WTC11 (cell line): ENCODE data around the gene SEMA6C. TPM values are rescaled to one million over a fixed set of nuclear protein-coding genes. Genes with fewer than 3 reads are reported as not detected.

Experiments
- ATAC-seq: fragments of 200-7000 bp; cut with Tn5 transposase; 2 replicates; pipeline ENCODE4 v1.10.0; 2021; ENCODE audit warnings: mild to moderate bottlenecking, moderate library complexity
- CTCF ChIA-PET: fragments of 300-600 bp; sonication (Branson Sonifier 250); formaldehyde crosslinking; loops from one replicate; lab custom pipeline; 2021; ENCODE audit warnings: antibody characterized with exemption; lab: Charles Lee
- POLR2A ChIA-PET: fragments of 350-600 bp; sonication (Branson Sonifier 250); formaldehyde crosslinking; loops from one replicate; lab custom pipeline; 2021; ENCODE audit warnings: antibody characterized with exemption; lab: Charles Lee
- DNase-seq: peaks from one replicate; pipeline ENCODE4 v3.0.0; 2021; ENCODE audit warnings: low spot score
- H3K27ac Mint-ChIP-seq: 2 replicates; pipeline ENCODE4 v1.8.0; 2021; ENCODE audit warnings: mixed read lengths
- H3K27me3 Mint-ChIP-seq: 2 replicates; pipeline ENCODE4 v1.8.0; 2021; ENCODE audit warnings: low read depth, mild to moderate bottlenecking, moderate library complexity, mixed read lengths
- H3K36me3 Mint-ChIP-seq: 2 replicates; pipeline ENCODE4 v1.8.0; 2021; ENCODE audit warnings: mixed read lengths
- H3K4me1 Mint-ChIP-seq: 2 replicates; pipeline ENCODE4 v1.8.0; 2022; ENCODE audit warnings: mixed read lengths
- H3K4me3 Mint-ChIP-seq: 2 replicates; pipeline ENCODE4 v1.8.0; 2021; ENCODE audit warnings: mild to moderate bottlenecking, moderate library complexity, mixed read lengths
- H3K9me3 Mint-ChIP-seq: 2 replicates; pipeline ENCODE4 v1.8.0; 2021; ENCODE audit warnings: mixed read lengths
- ATF1 ChIP-seq: sonication (generic); formaldehyde crosslinking; IDR thresholded peaks from 2 replicates; pipeline ENCODE4 v1.8.1; 2023; ENCODE audit warnings: mild to moderate bottlenecking, moderate library complexity, missing genetic modification reagents
- CREB1 ChIP-seq: sonication (generic); formaldehyde crosslinking; IDR thresholded peaks from 2 replicates; pipeline ENCODE4 v1.8.0; 2023; ENCODE audit warnings: mild to moderate bottlenecking, missing genetic modification reagents
- GTF2I ChIP-seq: fragments of 250-450 bp; sonication (Bioruptor Pico); conservative IDR thresholded peaks from 2 replicates; pipeline ENCODE4 v1.4.0; 2021; ENCODE audit warnings: mild to moderate bottlenecking
- JUN ChIP-seq: sonication (generic); formaldehyde crosslinking; IDR thresholded peaks from 2 replicates; pipeline ENCODE4 v1.8.0; 2023; ENCODE audit warnings: mild to moderate bottlenecking, missing genetic modification reagents
- MYBL2 ChIP-seq: sonication (generic); formaldehyde crosslinking; IDR thresholded peaks from 2 replicates; pipeline ENCODE4 v1.8.1; 2023; ENCODE audit warnings: mild to moderate bottlenecking, moderate library complexity, missing genetic modification reagents
- SMAD3 ChIP-seq: sonication (generic); formaldehyde crosslinking; IDR thresholded peaks from 2 replicates; pipeline ENCODE4 v1.8.0; 2022; ENCODE audit warnings: missing genetic modification reagents, mild to moderate bottlenecking, borderline replicate concordance
- ZNF121 ChIP-seq: sonication (generic); formaldehyde crosslinking; IDR thresholded peaks from 2 replicates; pipeline ENCODE4 v1.8.0; 2023; ENCODE audit warnings: missing genetic modification reagents
- ZNF219 ChIP-seq: sonication (generic); formaldehyde crosslinking; IDR thresholded peaks from 2 replicates; pipeline ENCODE4 v1.8.0; 2023; ENCODE audit warnings: missing genetic modification reagents, mild to moderate bottlenecking, borderline replicate concordance
- ZNF232 ChIP-seq: sonication (generic); formaldehyde crosslinking; IDR thresholded peaks from 2 replicates; pipeline ENCODE4 v1.8.0; 2022; ENCODE audit warnings: mild to moderate bottlenecking, missing genetic modification reagents
- ZNF671 ChIP-seq: fragments of 250-450 bp; sonication (Bioruptor Pico); IDR thresholded peaks from 2 replicates; pipeline ENCODE4 v1.8.0; 2021; ENCODE audit warnings: mild to moderate bottlenecking
- total RNA-seq: library from RNA; stranded (reverse); gene quantifications from 3 replicates; pipeline ENCODE4 v1.2.3, GENCODE V29; 2021
- TF ChIP-seq, protein P1 (sequence below): sonication (generic); formaldehyde crosslinking; IDR thresholded peaks from 2 replicates; pipeline ENCODE4 v1.8.0; 2023; ENCODE audit warnings: missing genetic modification reagents, mild to moderate bottlenecking, borderline replicate concordance
- TF ChIP-seq, protein P2 (sequence below): sonication (generic); formaldehyde crosslinking; IDR thresholded peaks from 2 replicates; pipeline ENCODE4 v1.8.1; 2023; ENCODE audit warnings: mild to moderate bottlenecking, missing genetic modification reagents, moderate library complexity
- TF ChIP-seq, protein P3 (sequence below): sonication (generic); formaldehyde crosslinking; IDR thresholded peaks from 2 replicates; pipeline ENCODE4 v1.8.1; 2023; ENCODE audit warnings: mild to moderate bottlenecking, missing genetic modification reagents
- TF ChIP-seq, protein P4 (sequence below): sonication (generic); formaldehyde crosslinking; IDR thresholded peaks from 2 replicates; pipeline ENCODE4 v1.8.1; 2022; ENCODE audit warnings: low read depth, missing genetic modification reagents, borderline replicate concordance
- TF ChIP-seq, protein P5 (sequence below): fragments of 250-450 bp; sonication (Bioruptor Pico); IDR thresholded peaks from 2 replicates; pipeline ENCODE4 v1.9.0; 2021; ENCODE audit warnings: mild to moderate bottlenecking
- TF ChIP-seq, protein P6 (sequence below): sonication (generic); formaldehyde crosslinking; IDR thresholded peaks from 2 replicates; pipeline ENCODE4 v1.8.1; 2023; ENCODE audit warnings: mild to moderate bottlenecking, missing genetic modification reagents
- TF ChIP-seq, protein P7 (sequence below): sonication (generic); formaldehyde crosslinking; IDR thresholded peaks from 2 replicates; pipeline ENCODE4 v1.8.0; 2022; ENCODE audit warnings: mild to moderate bottlenecking, missing genetic modification reagents
- TF ChIP-seq, protein P8 (sequence below): sonication (generic); formaldehyde crosslinking; IDR thresholded peaks from 2 replicates; pipeline ENCODE4 v1.8.1; 2023; ENCODE audit warnings: mild to moderate bottlenecking, missing genetic modification reagents, moderate library complexity
- TF ChIP-seq, protein P9 (sequence below): fragments of 250-450 bp; sonication (Bioruptor Pico); IDR thresholded peaks from 2 replicates; pipeline ENCODE4 v1.8.0; 2021; ENCODE audit warnings: mild to moderate bottlenecking

Gene SEMA6C
- total RNA-seq, 1 experiment from 2014 or later, result 21.0 TPM

DNA sequence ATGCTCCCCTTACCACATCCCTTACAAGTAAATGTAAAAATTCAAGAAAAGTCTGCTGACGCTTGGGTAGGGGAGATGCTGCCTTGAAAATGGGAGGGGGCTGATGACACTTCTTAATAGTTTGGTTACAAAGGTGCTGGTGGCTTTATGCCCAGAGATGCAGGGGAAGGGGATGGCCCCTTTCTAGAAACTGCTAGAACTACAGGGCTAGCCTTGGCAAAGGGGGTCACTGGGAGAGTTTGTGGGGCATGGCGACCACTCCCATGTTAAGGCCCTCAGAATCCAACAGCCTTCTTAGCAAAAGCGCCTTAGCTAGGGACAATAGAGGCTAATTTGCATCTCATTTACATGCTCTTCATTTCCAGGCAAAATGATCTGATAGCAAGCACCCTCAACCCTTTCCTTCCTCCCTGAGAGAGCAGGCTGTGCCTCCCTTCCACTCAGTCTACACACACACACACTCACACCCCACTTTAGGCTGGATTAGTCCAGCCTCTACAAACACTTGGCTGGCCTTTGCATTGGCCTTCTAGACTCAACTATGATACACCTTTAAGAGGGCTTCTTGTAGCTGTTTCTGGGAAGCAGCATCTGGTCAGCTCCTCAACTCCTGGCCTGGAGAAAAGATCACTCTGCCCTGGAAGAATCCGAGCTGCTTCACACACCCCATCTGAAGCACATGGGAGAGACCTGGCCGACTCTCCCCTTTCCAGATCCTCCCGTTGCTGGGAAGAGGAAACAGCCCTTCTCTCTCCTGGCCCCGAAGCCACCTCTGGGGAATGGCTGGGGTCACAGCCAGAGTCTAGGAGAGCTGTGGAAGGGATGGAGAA lies 1.7 kb downstream of the SEMA6C start (continued):
- TF ChIP-seq, protein P1, sequence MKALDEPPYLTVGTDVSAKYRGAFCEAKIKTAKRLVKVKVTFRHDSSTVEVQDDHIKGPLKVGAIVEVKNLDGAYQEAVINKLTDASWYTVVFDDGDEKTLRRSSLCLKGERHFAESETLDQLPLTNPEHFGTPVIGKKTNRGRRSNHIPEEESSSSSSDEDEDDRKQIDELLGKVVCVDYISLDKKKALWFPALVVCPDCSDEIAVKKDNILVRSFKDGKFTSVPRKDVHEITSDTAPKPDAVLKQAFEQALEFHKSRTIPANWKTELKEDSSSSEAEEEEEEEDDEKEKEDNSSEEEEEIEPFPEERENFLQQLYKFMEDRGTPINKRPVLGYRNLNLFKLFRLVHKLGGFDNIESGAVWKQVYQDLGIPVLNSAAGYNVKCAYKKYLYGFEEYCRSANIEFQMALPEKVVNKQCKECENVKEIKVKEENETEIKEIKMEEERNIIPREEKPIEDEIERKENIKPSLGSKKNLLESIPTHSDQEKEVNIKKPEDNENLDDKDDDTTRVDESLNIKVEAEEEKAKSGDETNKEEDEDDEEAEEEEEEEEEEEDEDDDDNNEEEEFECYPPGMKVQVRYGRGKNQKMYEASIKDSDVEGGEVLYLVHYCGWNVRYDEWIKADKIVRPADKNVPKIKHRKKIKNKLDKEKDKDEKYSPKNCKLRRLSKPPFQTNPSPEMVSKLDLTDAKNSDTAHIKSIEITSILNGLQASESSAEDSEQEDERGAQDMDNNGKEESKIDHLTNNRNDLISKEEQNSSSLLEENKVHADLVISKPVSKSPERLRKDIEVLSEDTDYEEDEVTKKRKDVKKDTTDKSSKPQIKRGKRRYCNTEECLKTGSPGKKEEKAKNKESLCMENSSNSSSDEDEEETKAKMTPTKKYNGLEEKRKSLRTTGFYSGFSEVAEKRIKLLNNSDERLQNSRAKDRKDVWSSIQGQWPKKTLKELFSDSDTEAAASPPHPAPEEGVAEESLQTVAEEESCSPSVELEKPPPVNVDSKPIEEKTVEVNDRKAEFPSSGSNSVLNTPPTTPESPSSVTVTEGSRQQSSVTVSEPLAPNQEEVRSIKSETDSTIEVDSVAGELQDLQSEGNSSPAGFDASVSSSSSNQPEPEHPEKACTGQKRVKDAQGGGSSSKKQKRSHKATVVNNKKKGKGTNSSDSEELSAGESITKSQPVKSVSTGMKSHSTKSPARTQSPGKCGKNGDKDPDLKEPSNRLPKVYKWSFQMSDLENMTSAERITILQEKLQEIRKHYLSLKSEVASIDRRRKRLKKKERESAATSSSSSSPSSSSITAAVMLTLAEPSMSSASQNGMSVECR, result no peak
- no peak for TF ChIP-seq GTF2I (CRISPR knock-in tag)
- TF ChIP-seq, protein P2, sequence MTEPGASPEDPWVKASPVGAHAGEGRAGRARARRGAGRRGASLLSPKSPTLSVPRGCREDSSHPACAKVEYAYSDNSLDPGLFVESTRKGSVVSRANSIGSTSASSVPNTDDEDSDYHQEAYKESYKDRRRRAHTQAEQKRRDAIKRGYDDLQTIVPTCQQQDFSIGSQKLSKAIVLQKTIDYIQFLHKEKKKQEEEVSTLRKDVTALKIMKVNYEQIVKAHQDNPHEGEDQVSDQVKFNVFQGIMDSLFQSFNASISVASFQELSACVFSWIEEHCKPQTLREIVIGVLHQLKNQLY (CRISPR knock-in tag), result no peak
- TF ChIP-seq ZNF232 (CRISPR knock-in tag), result no peak
- no peak for TF ChIP-seq ZNF671 (CRISPR knock-in tag)
- TF ChIP-seq, all 79 proteins: peak for 0

DNA sequence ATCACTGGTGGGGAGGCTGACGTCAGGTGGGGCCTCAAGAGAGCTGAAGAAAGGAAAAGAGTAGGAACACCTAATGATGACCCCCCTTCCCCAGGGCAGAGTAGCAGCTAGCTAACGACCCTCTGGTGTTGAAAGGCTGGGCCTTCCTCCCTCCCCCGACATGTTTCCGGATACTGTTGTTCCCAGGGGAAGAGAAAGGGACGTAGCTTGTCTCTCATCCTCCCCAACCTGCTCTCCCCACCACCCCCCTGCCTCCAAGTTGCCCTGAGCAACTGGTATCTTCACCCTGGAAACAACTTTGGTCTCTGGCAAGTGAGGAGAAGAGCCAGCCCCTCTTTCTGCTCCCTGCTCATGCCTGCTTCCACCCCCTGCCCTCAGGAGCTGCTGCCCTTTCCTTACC lies 2.4 kb downstream of the SEMA6C start:
- H3K27me3 Mint-ChIP-seq, result peaks cover 40% of the 10 kb centered on the region
- DNase-seq (no peak), ATAC-seq (no peak)
- no peak for TF ChIP-seq MYBL2
- no peak for TF ChIP-seq JUN (CRISPR knock-in tag)
- TF ChIP-seq, protein P3, sequence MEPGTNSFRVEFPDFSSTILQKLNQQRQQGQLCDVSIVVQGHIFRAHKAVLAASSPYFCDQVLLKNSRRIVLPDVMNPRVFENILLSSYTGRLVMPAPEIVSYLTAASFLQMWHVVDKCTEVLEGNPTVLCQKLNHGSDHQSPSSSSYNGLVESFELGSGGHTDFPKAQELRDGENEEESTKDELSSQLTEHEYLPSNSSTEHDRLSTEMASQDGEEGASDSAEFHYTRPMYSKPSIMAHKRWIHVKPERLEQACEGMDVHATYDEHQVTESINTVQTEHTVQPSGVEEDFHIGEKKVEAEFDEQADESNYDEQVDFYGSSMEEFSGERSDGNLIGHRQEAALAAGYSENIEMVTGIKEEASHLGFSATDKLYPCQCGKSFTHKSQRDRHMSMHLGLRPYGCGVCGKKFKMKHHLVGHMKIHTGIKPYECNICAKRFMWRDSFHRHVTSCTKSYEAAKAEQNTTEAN (CRISPR knock-in tag), result no peak
- TF ChIP-seq, protein P4, sequence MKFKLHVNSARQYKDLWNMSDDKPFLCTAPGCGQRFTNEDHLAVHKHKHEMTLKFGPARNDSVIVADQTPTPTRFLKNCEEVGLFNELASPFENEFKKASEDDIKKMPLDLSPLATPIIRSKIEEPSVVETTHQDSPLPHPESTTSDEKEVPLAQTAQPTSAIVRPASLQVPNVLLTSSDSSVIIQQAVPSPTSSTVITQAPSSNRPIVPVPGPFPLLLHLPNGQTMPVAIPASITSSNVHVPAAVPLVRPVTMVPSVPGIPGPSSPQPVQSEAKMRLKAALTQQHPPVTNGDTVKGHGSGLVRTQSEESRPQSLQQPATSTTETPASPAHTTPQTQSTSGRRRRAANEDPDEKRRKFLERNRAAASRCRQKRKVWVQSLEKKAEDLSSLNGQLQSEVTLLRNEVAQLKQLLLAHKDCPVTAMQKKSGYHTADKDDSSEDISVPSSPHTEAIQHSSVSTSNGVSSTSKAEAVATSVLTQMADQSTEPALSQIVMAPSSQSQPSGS, result no peak
- TF ChIP-seq, protein P5, sequence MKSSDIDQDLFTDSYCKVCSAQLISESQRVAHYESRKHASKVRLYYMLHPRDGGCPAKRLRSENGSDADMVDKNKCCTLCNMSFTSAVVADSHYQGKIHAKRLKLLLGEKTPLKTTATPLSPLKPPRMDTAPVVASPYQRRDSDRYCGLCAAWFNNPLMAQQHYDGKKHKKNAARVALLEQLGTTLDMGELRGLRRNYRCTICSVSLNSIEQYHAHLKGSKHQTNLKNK, result no peak
- ChIA-PET CTCF (interaction anchor here (1.0 to 4.5 kb wide), 8 partner anchors 9 to 96 kb away, joined by 3 to 63 read pairs (median 24); partner anchors contain the start of genes C1orf56, GABPB2, LYSMD1 and TNFAIP8L2), POLR2A (interaction anchor here (0.7 to 2.5 kb wide), 3 partner anchors 8 to 13 kb away, joined by 3 to 11 read pairs (median 4); no protein-coding TSS in a partner anchor)
- H3K9me3 Mint-ChIP-seq, result no peaks in the 10 kb centered on the region
- peaks cover 38% of the 10 kb centered on the region for H3K4me1 Mint-ChIP-seq
- no peaks in the 10 kb centered on the region for H3K36me3 Mint-ChIP-seq
- peak overlapping the region; percentile 93 for H3K4me3 Mint-ChIP-seq
- H3K27ac Mint-ChIP-seq, result peak overlapping the region; percentile 45; the same call in 1 of the 2 replicates

DNA sequence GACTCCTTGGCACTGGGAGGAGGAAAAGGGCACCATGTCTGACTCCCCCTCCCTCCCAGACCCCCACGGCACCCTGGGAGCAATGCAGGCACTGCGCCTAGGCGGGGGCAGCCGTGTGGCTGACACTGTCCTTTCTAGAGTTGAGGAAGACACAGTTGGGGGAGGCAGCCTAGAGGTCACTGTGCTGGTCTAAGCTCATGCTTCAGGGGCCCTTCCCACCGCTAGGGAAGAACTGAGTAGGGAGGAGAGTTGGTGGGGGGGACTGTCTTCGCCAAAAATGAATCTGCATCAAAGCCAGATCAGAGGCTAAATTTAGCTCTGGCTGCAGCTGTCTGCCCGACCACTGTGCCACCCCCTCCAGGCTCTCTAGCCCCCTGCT lies 3.4 kb downstream of the SEMA6C start:
- H3K4me3 Mint-ChIP-seq, result no peak overlapping the region
- no peaks in the 10 kb centered on the region for H3K36me3 Mint-ChIP-seq
- CTCF ChIA-PET, result interaction anchor here (1.1 to 4.5 kb wide), 8 partner anchors 8 to 95 kb away, joined by 3 to 63 read pairs (median 24); partner anchors contain the start of genes C1orf56, GABPB2, LYSMD1 and TNFAIP8L2
- peaks cover 32% of the 10 kb centered on the region for H3K27me3 Mint-ChIP-seq
- no peaks in the 10 kb centered on the region for H3K9me3 Mint-ChIP-seq
- DNase-seq (no peak), ATAC-seq (no peak)
- H3K4me1 Mint-ChIP-seq, result peaks cover 38% of the 10 kb centered on the region
- no peak overlapping the region for H3K27ac Mint-ChIP-seq
- POLR2A ChIA-PET, result interaction anchor here (1.4 kb wide), 2 partner anchors 9 to 12 kb away, joined by 4 to 5 read pairs; no protein-coding TSS in a partner anchor
- TF ChIP-seq ZNF121 (CRISPR knock-in tag) (no peak), ATF1 (no peak), ZNF219 (CRISPR knock-in tag) (no peak), CREB1 (CRISPR knock-in tag) (no peak), MYBL2 (no peak), SMAD3 (CRISPR knock-in tag) (no peak)
- TF ChIP-seq, protein P6, sequence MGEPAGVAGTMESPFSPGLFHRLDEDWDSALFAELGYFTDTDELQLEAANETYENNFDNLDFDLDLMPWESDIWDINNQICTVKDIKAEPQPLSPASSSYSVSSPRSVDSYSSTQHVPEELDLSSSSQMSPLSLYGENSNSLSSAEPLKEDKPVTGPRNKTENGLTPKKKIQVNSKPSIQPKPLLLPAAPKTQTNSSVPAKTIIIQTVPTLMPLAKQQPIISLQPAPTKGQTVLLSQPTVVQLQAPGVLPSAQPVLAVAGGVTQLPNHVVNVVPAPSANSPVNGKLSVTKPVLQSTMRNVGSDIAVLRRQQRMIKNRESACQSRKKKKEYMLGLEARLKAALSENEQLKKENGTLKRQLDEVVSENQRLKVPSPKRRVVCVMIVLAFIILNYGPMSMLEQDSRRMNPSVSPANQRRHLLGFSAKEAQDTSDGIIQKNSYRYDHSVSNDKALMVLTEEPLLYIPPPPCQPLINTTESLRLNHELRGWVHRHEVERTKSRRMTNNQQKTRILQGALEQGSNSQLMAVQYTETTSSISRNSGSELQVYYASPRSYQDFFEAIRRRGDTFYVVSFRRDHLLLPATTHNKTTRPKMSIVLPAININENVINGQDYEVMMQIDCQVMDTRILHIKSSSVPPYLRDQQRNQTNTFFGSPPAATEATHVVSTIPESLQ (CRISPR knock-in tag), result no peak
- TF ChIP-seq, protein P7, sequence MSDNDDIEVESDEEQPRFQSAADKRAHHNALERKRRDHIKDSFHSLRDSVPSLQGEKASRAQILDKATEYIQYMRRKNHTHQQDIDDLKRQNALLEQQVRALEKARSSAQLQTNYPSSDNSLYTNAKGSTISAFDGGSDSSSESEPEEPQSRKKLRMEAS (CRISPR knock-in tag), result no peak
- TF ChIP-seq, protein P8, sequence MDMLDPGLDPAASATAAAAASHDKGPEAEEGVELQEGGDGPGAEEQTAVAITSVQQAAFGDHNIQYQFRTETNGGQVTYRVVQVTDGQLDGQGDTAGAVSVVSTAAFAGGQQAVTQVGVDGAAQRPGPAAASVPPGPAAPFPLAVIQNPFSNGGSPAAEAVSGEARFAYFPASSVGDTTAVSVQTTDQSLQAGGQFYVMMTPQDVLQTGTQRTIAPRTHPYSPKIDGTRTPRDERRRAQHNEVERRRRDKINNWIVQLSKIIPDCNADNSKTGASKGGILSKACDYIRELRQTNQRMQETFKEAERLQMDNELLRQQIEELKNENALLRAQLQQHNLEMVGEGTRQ (CRISPR knock-in tag), result no peak
- TF ChIP-seq, protein P9, sequence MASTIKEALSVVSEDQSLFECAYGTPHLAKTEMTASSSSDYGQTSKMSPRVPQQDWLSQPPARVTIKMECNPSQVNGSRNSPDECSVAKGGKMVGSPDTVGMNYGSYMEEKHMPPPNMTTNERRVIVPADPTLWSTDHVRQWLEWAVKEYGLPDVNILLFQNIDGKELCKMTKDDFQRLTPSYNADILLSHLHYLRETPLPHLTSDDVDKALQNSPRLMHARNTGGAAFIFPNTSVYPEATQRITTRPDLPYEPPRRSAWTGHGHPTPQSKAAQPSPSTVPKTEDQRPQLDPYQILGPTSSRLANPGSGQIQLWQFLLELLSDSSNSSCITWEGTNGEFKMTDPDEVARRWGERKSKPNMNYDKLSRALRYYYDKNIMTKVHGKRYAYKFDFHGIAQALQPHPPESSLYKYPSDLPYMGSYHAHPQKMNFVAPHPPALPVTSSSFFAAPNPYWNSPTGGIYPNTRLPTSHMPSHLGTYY (CRISPR knock-in tag), result no peak
